ENCODE measurements around the gene DGCR8. TPM values are rescaled to one million over a fixed set of nuclear protein-coding genes. Genes with fewer than 3 reads are reported as not detected.
"Not testable (repeated sequence)": the region's sequence is repeated elsewhere in the genome, so short reads cannot be mapped to it uniquely, and the experiment has no call there.

DGCR8 gene
- total RNA-seq, 1 donor from 2014 or later, result 15.4 TPM

- intact Hi-C loops (cut with DNase I), result loop anchor here (5.0 kb wide), 1 partner anchor 113 kb away; the partner anchor contains the start of gene RTN4R
- ATAC-seq (ENCODE audit: poor library complexity) (no peak), DNase-seq (no peak)
These were observed 74.7 kb downstream of the DGCR8 start for GRCh38 chr22:20154602-20155187.

GRCh38 chr22:20155330-20156041 lies 75.4 kb downstream of the DGCR8 start:
- intact Hi-C loops (cut with DNase I), result loop anchor here (5.0 kb wide), 1 partner anchor 112 kb away; the partner anchor contains the start of gene RTN4R
- DNase-seq, result peak; percentile 71
- peak; percentile 21 for ATAC-seq (ENCODE audit: poor library complexity)

GRCh38 chr22:20156042-20156389 lies 76.0 kb downstream of the DGCR8 start:
- ATAC-seq (ENCODE audit: poor library complexity), result no peak
- intact Hi-C loops (cut with DNase I), result loop anchor here (5.0 kb wide), 1 partner anchor 111 kb away; the partner anchor contains the start of gene RTN4R
- DNase-seq, result no peak

- peak; percentile 89 for DNase-seq
- ATAC-seq (ENCODE audit: poor library complexity), result peak; percentile 90
- intact Hi-C loops (cut with DNase I), result loop anchor here (1.0 to 5.0 kb wide), 2 partner anchors 110 to 128 kb away; partner anchors contain the start of gene RTN4R
These were observed 76.8 kb downstream of the DGCR8 start for GRCh38 chr22:20156611-20157429.

- no peak for DNase-seq
- intact Hi-C loops (cut with DNase I), result loop anchor here (1.0 to 5.0 kb wide), 2 partner anchors 110 to 128 kb away; partner anchors contain the start of gene RTN4R
- ATAC-seq (ENCODE audit: poor library complexity), result no peak
These were observed 77.6 kb downstream of the DGCR8 start for GRCh38 chr22:20157430-20158183.

GRCh38 chr22:20158391-20159036 lies 78.5 kb downstream of the DGCR8 start:
- ATAC-seq (ENCODE audit: poor library complexity), result no peak
- intact Hi-C loops (cut with DNase I), result loop anchor here (5.0 kb wide), 1 partner anchor 109 kb away; the partner anchor contains the start of gene RTN4R

GRCh38 chr22:20159076-20159475 lies 79.0 kb downstream of the DGCR8 start:
- intact Hi-C loops (cut with DNase I), result loop anchor here (5.0 kb wide), 1 partner anchor 108 kb away; the partner anchor contains the start of gene RTN4R
- ATAC-seq (ENCODE audit: poor library complexity), result no peak

More at GRCh38 chr22:20158391-20159036, 78.5 kb downstream of the DGCR8 start:
- no peak for DNase-seq

GRCh38 chr22:20159531-20159930 lies 79.5 kb downstream of the DGCR8 start:
- not testable (repeated sequence) for ATAC-seq (ENCODE audit: poor library complexity); DNase-seq
- intact Hi-C loops (cut with DNase I), result loop anchor here (5.0 kb wide), 1 partner anchor 108 kb away; the partner anchor contains the start of gene RTN4R

More at GRCh38 chr22:20159076-20159475, 79.0 kb downstream of the DGCR8 start:
- DNase-seq, result no peak

- DNase-seq (no peak), ATAC-seq (ENCODE audit: poor library complexity) (no peak)
- intact Hi-C loops (cut with DNase I), result no loop called here
These were observed 80.0 kb downstream of the DGCR8 start for GRCh38 chr22:20160041-20160440.

Small RNA genes lying within 50 kb of the gene (microRNA-seq; reads per million reads assigned to microRNA genes)
- 1,256 reads per million, percentile 84 among the genes with 10 or more reads in this experiment for gene MIR185
- not detected for gene MIR6816

Other genes with a start within 250 kb of the DGCR8 start
- gene GNB1L, start 225.4 kb upstream of the DGCR8 start, total RNA-seq, result 2.5 TPM
- gene RTL10, start 225.4 kb upstream of the DGCR8 start, total RNA-seq, result 6.2 TPM
- 75.3 TPM for gene COMT, start 138.5 kb upstream of the DGCR8 start, total RNA-seq
- gene TXNRD2, start 138.4 kb upstream of the DGCR8 start, total RNA-seq, result 40.4 TPM
- gene ARVCF, start 63.4 kb upstream of the DGCR8 start, total RNA-seq, result 31.4 TPM
- 62.3 TPM for gene TANGO2, start 59.1 kb upstream of the DGCR8 start, total RNA-seq
- gene RANBP1, start 35.9 kb downstream of the DGCR8 start, total RNA-seq, result 32.7 TPM
- gene TRMT2A, start 37.0 kb downstream of the DGCR8 start, total RNA-seq, result 21.9 TPM
- gene ZDHHC8, start 51.6 kb downstream of the DGCR8 start, total RNA-seq, result 39.2 TPM
- 0.30 TPM for gene CCDC188, start 70.8 kb downstream of the DGCR8 start, total RNA-seq
- 0.75 TPM for gene RTN4R, start 188.1 kb downstream of the DGCR8 start, total RNA-seq
- 45.1 TPM for gene DGCR6L, start 239.8 kb downstream of the DGCR8 start, total RNA-seq

Measured in Right ventricle myocardium superior (tissue), 1 donor.